ENCODE results near the gene MIPOL1.

MIPOL1 gene

DNA sequence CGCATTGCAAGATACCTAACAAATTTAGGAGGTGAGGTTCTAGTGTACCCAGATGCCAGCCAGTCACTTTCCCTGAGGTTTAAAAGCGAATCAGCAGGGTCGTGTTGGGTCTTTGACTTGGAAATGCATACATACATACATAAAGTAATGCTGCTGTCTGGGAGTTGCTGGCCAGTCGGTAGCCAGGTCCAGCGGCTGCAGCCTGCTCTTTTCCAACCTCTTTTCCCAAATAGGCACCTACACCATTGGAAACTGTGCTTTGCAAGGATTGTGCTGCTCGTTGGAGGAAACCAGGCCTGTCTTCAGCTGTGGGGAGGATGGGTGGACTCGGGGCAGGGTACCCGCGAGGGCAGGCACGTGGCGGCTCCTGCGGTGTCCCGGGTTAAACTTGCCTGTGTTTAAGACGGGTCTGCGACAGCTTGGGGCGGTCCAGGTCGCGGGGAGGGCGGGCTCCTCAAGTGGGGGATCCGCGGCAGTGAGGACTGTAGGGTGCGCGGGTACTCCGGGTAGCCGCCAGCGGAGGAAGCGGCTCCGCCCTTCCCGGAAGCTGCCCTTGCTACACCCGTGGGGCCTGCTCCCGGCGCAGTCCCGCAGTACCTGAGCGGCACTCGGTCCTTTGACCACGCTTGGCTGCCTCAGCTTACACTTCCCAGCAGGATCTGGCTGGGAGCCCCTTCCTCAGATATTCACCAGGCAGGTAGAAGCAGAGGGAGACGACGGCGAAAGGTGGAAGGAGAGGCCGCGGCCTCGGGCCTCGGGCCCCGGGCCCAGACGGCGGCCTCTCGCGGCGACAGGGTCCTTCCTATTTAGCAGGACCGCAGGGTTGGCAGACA is 400.4 kb downstream of the MIPOL1 start:
- ChIA-PET CTCF (interaction anchor here (0.9 kb wide), 2 partner anchors 57 to 270 kb away, joined by 3 to 4 read pairs; no protein-coding TSS in a partner anchor), POLR2A (no interaction called here)
- TF ChIP-seq RBAK (tag by site-specific recombination; IDR thresholded peaks at IDR 0.05) = no peak
- TF ChIP-seq ZNF670 (tag by site-specific recombination; IDR thresholded peaks at IDR 0.05; ENCODE audit: low read depth) = no peak
- H3K4me3 ChIP-seq (ENCODE audit: low read depth, low read length) = no peak overlapping the region
- no peak overlapping the region for H3K27ac ChIP-seq (ENCODE audit: extremely low read depth, low read depth, low read length)
- H3K4me1 ChIP-seq (ENCODE audit: control insufficient read depth, insufficient read depth, low read length) = peaks cover 3% of the 10 kb centered on the region; the same call in 1 of the 2 replicates
- H3K9me3 ChIP-seq (ENCODE audit: control insufficient read depth, insufficient read depth, low read depth, low read length) = no peaks in the 10 kb centered on the region
- H3K36me3 ChIP-seq (ENCODE audit: control insufficient read depth in 2 of 2, insufficient read depth in 1 of 2, low read length in 2 of 2) = no peaks in the 10 kb centered on the region

DNA sequence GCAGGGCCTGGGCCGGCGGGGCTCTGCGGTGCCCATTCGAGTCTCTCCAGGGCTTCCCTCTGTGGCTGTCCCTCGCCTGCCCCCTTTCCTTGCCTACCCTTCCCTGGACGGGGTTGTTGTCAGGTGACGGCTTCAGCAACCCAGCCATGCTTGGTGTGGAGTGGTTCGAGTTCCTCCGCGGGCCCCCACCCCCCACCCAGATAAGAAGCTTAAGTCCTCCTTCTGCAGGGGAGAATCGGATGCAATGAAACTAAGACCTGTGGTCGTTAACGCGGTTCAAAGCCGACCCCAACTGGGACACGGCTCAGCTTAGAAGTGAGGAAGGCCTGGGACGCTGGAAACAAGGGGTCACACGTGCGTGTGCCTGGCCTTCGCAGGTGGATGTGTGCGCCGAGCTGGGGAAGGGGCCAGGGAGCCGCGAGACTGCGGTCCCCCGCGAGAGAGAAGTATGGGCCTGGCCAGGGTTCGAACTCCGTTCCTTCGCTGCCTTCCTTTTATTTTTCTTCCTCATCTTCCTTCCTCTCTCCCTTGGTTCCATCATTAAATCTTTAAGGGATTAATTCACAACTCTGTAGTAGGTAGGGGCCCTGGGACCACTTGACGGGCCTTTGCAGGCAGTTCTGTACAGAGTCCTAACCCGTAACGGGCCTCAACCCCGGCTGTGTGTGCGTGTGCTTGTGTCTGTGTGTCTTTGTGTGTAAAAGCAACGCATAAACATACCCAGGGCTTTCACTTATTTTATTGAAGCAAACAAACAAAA is 401.2 kb downstream of the MIPOL1 start:
- CTCF ChIA-PET = no interaction called here
- Histone ChIP-seq H3K4me1 (ENCODE audit: control insufficient read depth, insufficient read depth, low read length) (peaks cover 3% of the 10 kb centered on the region; the same call in 1 of the 2 replicates), H3K4me3 (ENCODE audit: low read depth, low read length) (no peak overlapping the region), H3K36me3 (ENCODE audit: control insufficient read depth in 2 of 2, insufficient read depth in 1 of 2, low read length in 2 of 2) (no peaks in the 10 kb centered on the region), H3K9me3 (ENCODE audit: control insufficient read depth, insufficient read depth, low read depth, low read length) (no peaks in the 10 kb centered on the region), H3K27ac (ENCODE audit: extremely low read depth, low read depth, low read length) (0 out of 2 replicates have a peak overlapping the region, but pooled peaks have one; percentile 21)
- POLR2A ChIA-PET = no interaction called here
- TF ChIP-seq, protein P1, sequence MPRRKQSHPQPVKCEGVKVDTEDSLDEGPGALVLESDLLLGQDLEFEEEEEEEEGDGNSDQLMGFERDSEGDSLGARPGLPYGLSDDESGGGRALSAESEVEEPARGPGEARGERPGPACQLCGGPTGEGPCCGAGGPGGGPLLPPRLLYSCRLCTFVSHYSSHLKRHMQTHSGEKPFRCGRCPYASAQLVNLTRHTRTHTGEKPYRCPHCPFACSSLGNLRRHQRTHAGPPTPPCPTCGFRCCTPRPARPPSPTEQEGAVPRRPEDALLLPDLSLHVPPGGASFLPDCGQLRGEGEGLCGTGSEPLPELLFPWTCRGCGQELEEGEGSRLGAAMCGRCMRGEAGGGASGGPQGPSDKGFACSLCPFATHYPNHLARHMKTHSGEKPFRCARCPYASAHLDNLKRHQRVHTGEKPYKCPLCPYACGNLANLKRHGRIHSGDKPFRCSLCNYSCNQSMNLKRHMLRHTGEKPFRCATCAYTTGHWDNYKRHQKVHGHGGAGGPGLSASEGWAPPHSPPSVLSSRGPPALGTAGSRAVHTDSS (tag by site-specific recombination; IDR thresholded peaks at IDR 0.05) = no peak
- TF ChIP-seq ZNF202 (tag by site-specific recombination; IDR thresholded peaks at IDR 0.05; ENCODE audit: borderline replicate concordance) = 0 out of 2 replicates have a peak, but pooled peaks have one; percentile 35

- Histone ChIP-seq H3K27ac (ENCODE audit: extremely low read depth, low read depth, low read length) (peak overlapping the region; percentile 21; the same call in 1 of the 2 replicates), H3K9me3 (ENCODE audit: control insufficient read depth, insufficient read depth, low read depth, low read length) (no peaks in the 10 kb centered on the region), H3K4me1 (ENCODE audit: control insufficient read depth, insufficient read depth, low read length) (peaks cover 3% of the 10 kb centered on the region; the same call in 1 of the 2 replicates), H3K4me3 (ENCODE audit: low read depth, low read length) (peak overlapping the region; percentile 21), H3K36me3 (ENCODE audit: control insufficient read depth in 2 of 2, insufficient read depth in 1 of 2, low read length in 2 of 2) (no peaks in the 10 kb centered on the region)
- ChIA-PET CTCF (interaction anchor here (0.6 kb wide), 2 partner anchors 71 to 971 kb away, joined by 3 to 4 read pairs; no protein-coding TSS in a partner anchor), POLR2A (no interaction called here)
- TF ChIP-seq ZSCAN30 (tag by site-specific recombination; IDR thresholded peaks at IDR 0.05) = no peak
- no peak for TF ChIP-seq ZNF76 (tag by site-specific recombination; IDR thresholded peaks at IDR 0.05; ENCODE audit: borderline replicate concordance, low read depth)
- TF ChIP-seq WT1 (tag by site-specific recombination; IDR thresholded peaks at IDR 0.05) = no peak
- TF ChIP-seq ZBTB6 (tag by site-specific recombination; IDR thresholded peaks at IDR 0.05) = peak; percentile 30; the same call in 1 of the 2 replicates
- TF ChIP-seq PRDM10 (tag by site-specific recombination; IDR thresholded peaks at IDR 0.05) = no peak
- no peak for TF ChIP-seq ZNF660 (tag by site-specific recombination; IDR thresholded peaks at IDR 0.05)
Measured at GRCh38 chr14:37599507-37600368, 402.0 kb downstream of the MIPOL1 start.
